Left lung (tissue), 10 donors: ENCODE data around the gene TYRO3. TPM values are rescaled to one million over a fixed set of nuclear protein-coding genes. Genes with fewer than 3 reads are reported as not detected.
"Not testable (repeated sequence)": the region's sequence is repeated elsewhere in the genome, so short reads cannot be mapped to it uniquely, and the experiment has no call there.

Source experiments
- ATAC-seq: fragments of 200-7000 bp; cut with Tn5 transposase; one replicate; pipeline ENCODE4 v1.9.1; 2020; ENCODE audit warnings: moderate library complexity
- DNase-seq, 4 donors: peaks; one replicate each; pipeline ENCODE4 v3.0.0-alpha.2; 2013 to 2020
- H3K27ac ChIP-seq, 2 donors: fragments of 200-600 bp; sonication (generic) in 1 of 2; one replicate each; pipeline versions ENCODE4 v1.5.0 to v1.8.0; 2020 to 2021
- H3K27me3 ChIP-seq, 2 donors: fragments of 200-600 bp; sonication (generic) in 1 of 2; one replicate each; pipeline versions ENCODE4 v1.5.0 to v1.8.0; 2020 to 2021
- H3K36me3 ChIP-seq, 2 donors: fragments of 200-600 bp; sonication (generic) in 1 of 2; one replicate each; pipeline versions ENCODE4 v1.5.0 to v1.8.0; 2020 to 2021
- H3K4me1 ChIP-seq, 2 donors: fragments of 200-600 bp; one replicate each; pipeline ENCODE4 v1.8.0; 2021
- H3K4me3 ChIP-seq, 2 donors: fragments of 200-600 bp; sonication (generic) in 1 of 2; one replicate each; pipeline versions ENCODE4 v1.5.0 to v1.8.0; 2020 to 2021; ENCODE audit warnings: mild to moderate bottlenecking in 1 of 2
- H3K9me3 ChIP-seq, 2 donors: fragments of 200-600 bp; sonication (generic) in 1 of 2; one replicate each; pipeline versions ENCODE4 v1.5.0 to v1.8.0; 2020 to 2021
- CTCF ChIP-seq, 2 donors: fragments of 200-600 bp; sonication (generic) in 1 of 2; IDR thresholded peaks; one replicate each; pipeline versions ENCODE4 v1.5.0 to v1.8.0; 2021; ENCODE audit warnings: antibody characterized with exemption in 2 of 2
- intact Hi-C, 2 donors: fragments of 100-400 bp; cut with DNase I; formaldehyde crosslinking; loops; one replicate each; pipeline versions ENCODE4 v1.11.2 to v1.14.2; 2022
- polyA plus RNA-seq, 6 donors: library from polyadenylated mRNA; unstranded; fragments of 120-200 nt; gene quantifications; one replicate each; pipeline ENCODE4 v1.2.1, GENCODE V29; 2013; ENCODE audit not compliant: insufficient read length in 6 of 6
- total RNA-seq, 2 donors: library from RNA; stranded (reverse); fragmentation: NEBNext Ultra II Directional; extraction: Animal tissue kit (Norgen Biotek cat#: 25700); gene quantifications; one replicate each; pipeline ENCODE4 v1.2.1, GENCODE V29; 2021
- donor health status: DM: no; HTN: yes; CAD: no.
- donor health status: DM: no; HTN: no; CAD: no.

Gene TYRO3
- total and polyA plus RNA-seq, 8 donors, result 11.2 to 63.2 (median 43.9) TPM

DNA sequence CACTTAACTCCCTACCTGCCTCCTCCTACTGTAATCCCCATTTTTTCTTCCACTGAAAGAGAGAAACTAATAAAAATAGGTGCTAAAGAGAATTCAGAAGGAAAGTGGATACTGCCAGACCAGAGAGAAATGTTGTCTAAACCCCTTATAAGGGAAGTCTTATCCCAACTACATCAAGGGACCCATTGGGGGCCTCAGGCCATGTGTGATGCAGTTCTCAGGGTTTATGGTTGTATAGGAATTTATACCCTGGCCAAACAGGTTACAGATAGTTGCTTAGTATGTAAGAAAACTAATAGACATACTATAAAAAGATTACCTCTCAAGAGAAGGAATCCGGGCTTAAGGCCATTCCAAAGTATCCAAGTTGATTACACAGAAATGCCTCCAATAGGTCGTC is 30.6 kb downstream of the TYRO3 start:
- ATAC-seq, H3K9me3 ChIP-seq, H3K27ac ChIP-seq, DNase-seq, intact Hi-C loops, H3K4me3 ChIP-seq, H3K36me3 ChIP-seq: not testable (repeated sequence)
- peaks cover 0 to 26% of the 10 kb centered on the region in 2 donors for H3K27me3 ChIP-seq
- H3K4me1 ChIP-seq, result peaks cover 0 to 11% of the 10 kb centered on the region in 2 donors

DNA sequence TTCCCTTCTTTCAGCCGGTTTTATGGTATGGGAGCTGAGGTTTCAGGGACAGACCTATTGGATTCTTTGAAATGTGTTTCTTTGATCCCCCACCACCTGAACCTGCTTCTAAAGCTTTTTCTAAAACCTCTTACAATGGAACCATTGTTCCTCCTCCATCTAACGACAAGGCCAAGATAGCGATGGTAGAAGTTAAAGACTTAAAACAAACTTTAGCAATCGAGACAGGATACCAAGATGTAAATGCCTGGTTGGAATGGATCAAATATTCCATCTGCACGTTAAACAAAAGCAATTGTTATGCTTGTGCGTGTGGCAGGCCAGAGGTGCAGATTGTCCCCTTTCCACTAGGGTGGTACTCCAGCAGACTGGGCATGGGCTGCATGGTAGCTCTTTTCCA is 32.2 kb downstream of the TYRO3 start:
- H3K4me1 ChIP-seq, intact Hi-C loops: not testable (repeated sequence)

GRCh38 chr15:41592718-41593117 is 33.7 kb downstream of the TYRO3 start:
- not testable (repeated sequence) for H3K4me1 ChIP-seq

More for the DNA sequence above, 32.2 kb downstream of the TYRO3 start:
- H3K9me3 ChIP-seq, H3K27ac ChIP-seq, H3K36me3 ChIP-seq, DNase-seq, ATAC-seq, H3K27me3 ChIP-seq, H3K4me3 ChIP-seq: not testable (repeated sequence)

GRCh38 chr15:41594801-41595746 is 36.1 kb downstream of the TYRO3 start:
- Histone ChIP-seq H3K27ac (no peak overlapping the region), H3K36me3 (no peaks in the 10 kb centered on the region), H3K4me3 (no peak overlapping the region), H3K9me3 (no peaks in the 10 kb centered on the region), H3K4me1 (no peaks in the 10 kb centered on the region), H3K27me3 (no peaks in the 10 kb centered on the region)
- DNase-seq (no peak), ATAC-seq (no peak)
- TF ChIP-seq CTCF (IDR thresholded peaks at IDR 0.05), result no peak
- intact Hi-C loops, result no loop called here

More at GRCh38 chr15:41592718-41593117, 33.7 kb downstream of the TYRO3 start:
- H3K27ac ChIP-seq, DNase-seq, H3K36me3 ChIP-seq, ATAC-seq, intact Hi-C loops, H3K9me3 ChIP-seq, H3K27me3 ChIP-seq, H3K4me3 ChIP-seq: not testable (repeated sequence)

DNA sequence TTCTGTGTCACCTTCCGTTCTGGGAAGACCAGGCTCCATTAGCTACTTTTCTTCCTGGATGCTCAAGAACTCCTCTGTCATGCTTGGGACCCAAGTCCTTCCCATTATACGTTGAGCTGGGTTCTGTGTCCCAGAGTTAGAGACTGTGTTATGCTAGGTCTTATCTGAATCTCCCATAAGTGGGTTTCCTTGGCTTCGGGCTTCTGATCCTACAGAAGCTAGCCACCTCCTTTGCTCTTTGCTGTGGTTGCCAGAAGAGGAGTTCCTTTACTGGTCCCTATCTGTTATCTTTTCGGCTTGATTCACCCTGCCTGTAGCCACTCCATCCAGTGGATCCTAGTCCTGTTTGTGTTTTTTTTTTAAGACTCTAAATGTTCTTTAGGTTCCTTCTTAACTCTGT is 38.0 kb downstream of the TYRO3 start:
- intact Hi-C loops, result no loop called here
- no peak overlapping the region for H3K4me3 ChIP-seq
- no peak for TF ChIP-seq CTCF (IDR thresholded peaks at IDR 0.05)
- H3K27ac ChIP-seq, result no peak overlapping the region
- no peak for ATAC-seq
- no peaks in the 10 kb centered on the region for H3K9me3 ChIP-seq
- no peaks in the 10 kb centered on the region for H3K4me1 ChIP-seq
- DNase-seq, result no peak
- no peaks in the 10 kb centered on the region for H3K36me3 ChIP-seq
- H3K27me3 ChIP-seq, result no peaks in the 10 kb centered on the region

DNA sequence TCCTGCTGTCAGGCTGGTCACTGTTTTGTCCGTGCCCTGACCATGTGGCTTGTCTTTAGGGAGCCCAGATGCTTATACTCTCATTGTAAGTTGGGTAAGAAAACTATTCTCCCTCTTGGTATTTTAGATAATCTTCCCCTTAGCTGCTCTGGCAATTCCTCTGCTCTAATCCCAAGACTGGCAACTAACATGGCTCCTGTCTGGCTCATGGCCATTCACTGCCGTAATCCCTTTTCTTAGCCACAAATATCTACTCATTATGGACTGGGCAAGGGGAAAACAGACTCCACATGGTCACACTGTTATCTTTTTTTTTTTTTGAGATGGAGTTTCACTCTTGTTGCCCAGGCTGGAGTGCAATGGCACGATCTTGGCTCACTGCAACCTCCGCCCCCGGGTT is 38.8 kb downstream of the TYRO3 start:
- no peaks in the 10 kb centered on the region for H3K4me1 ChIP-seq
- no peak for DNase-seq
- no peaks in the 10 kb centered on the region for H3K27me3 ChIP-seq
- intact Hi-C loops, result no loop called here
- H3K4me3 ChIP-seq, result no peak overlapping the region
- no peaks in the 10 kb centered on the region for H3K36me3 ChIP-seq
- no peak for ATAC-seq
- no peak for TF ChIP-seq CTCF (IDR thresholded peaks at IDR 0.05)
- no peaks in the 10 kb centered on the region for H3K9me3 ChIP-seq
- H3K27ac ChIP-seq, result no peak overlapping the region
